ENCODE results near the gene GPR45. TPM values are rescaled to one million over a fixed set of nuclear protein-coding genes. Genes with fewer than 3 reads are reported as not detected.

GPR45 gene
- polyA plus RNA-seq, 1 of the 3 experiments (the other 2 are of a cell fraction), result not detected

DNA sequence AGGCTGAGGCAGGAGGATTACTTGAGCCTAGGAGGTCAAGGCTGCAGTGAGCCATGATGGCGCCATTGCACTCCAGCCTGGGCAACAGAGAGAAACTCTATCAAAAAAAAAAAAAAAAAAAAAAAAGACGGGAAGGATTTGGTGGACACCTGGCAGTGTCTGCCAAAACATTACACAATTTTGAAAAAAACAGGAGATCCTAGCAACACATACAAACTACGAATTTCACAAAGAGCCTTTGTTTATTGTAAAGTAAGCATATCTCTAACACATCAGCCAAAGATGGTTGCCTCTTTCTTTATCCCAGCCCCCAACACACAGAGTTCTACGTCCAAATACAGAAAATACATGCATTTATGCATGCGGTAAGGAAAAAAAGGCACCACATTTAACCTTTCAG, 7.6 kb downstream of the GPR45 start:
- H3K4me2 ChIP-seq, result no peak overlapping the region
- DNase-seq, result no peak
- H3K9ac ChIP-seq, result no peak overlapping the region
- ChIA-PET CTCF (interaction anchor here (1.7 kb wide), 1 partner anchor 11 kb away, joined by 10 read pairs; no protein-coding TSS in a partner anchor), POLR2A (no interaction called here)
- no peaks in the 10 kb centered on the region for H3K36me3 ChIP-seq (replicated peaks in 1 of 2; ENCODE audit: control insufficient read depth in 1 of 2, insufficient read depth in 2 of 2, low read length in 1 of 2)
- no peaks in the 10 kb centered on the region for H3F3A ChIP-seq (replicated peaks; ENCODE audit: insufficient read depth)
- TF ChIP-seq REST (IDR thresholded peaks at IDR 0.05; ENCODE audit: low read depth, low read length) (no peak), SMC3 (IDR thresholded peaks at IDR 0.05; ENCODE audit: low read depth, low read length) (no peak), EP300 (IDR thresholded peaks at IDR 0.05; ENCODE audit: borderline replicate concordance in 1 of 2, low read depth in 1 of 2, low read length in 1 of 2) (no peak), FOSL2 (IDR thresholded peaks at IDR 0.05; ENCODE audit: borderline replicate concordance, low read depth) (no peak), GATA2 (CRISPR knock-in tag; IDR thresholded peaks at IDR 0.05) (no peak), POLR2AphosphoS5 (IDR thresholded peaks at IDR 0.05; ENCODE audit: low read depth, low read length) (no peak), NFIC (IDR thresholded peaks at IDR 0.05; ENCODE audit: borderline replicate concordance) (no peak), TAF1 (IDR thresholded peaks at IDR 0.05; ENCODE audit: borderline replicate concordance, low read depth, low read length) (no peak), NRF1 (IDR thresholded peaks at IDR 0.05; ENCODE audit: low read depth, low read length) (no peak), ZBTB33 (IDR thresholded peaks at IDR 0.05; ENCODE audit: borderline replicate concordance, low read depth) (no peak), FOXJ3 (CRISPR knock-in tag; IDR thresholded peaks at IDR 0.05) (no peak), JUND (IDR thresholded peaks at IDR 0.05) (no peak), RFX5 (IDR thresholded peaks at IDR 0.05; ENCODE audit: low read length) (no peak)
- TF ChIP-seq, protein P1, sequence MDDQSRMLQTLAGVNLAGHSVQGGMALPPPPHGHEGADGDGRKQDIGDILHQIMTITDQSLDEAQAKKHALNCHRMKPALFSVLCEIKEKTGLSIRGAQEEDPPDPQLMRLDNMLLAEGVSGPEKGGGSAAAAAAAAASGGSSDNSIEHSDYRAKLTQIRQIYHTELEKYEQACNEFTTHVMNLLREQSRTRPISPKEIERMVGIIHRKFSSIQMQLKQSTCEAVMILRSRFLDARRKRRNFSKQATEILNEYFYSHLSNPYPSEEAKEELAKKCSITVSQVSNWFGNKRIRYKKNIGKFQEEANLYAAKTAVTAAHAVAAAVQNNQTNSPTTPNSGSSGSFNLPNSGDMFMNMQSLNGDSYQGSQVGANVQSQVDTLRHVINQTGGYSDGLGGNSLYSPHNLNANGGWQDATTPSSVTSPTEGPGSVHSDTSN (IDR thresholded peaks at IDR 0.05), result no peak
- no peaks in the 10 kb centered on the region for H3K9me2 ChIP-seq
- H4K20me1 ChIP-seq (ENCODE audit: insufficient read depth), result no peaks in the 10 kb centered on the region
- H3K79me2 ChIP-seq (ENCODE audit: insufficient read depth), result no peaks in the 10 kb centered on the region
- H2AFZ ChIP-seq (ENCODE audit: low read depth), result no peak overlapping the region
- no peaks in the 10 kb centered on the region for H3K9me3 ChIP-seq
- H3K4me1 ChIP-seq (ENCODE audit: control insufficient read depth in 1 of 2, insufficient read depth in 2 of 2, low read depth in 1 of 2, low read length in 1 of 2), result peaks cover 0 to 5% of the 10 kb centered on the region in 2 experiments; a peak in 1 of 4 replicates
- H3K27me3 ChIP-seq (ENCODE audit: insufficient read depth), result no peaks in the 10 kb centered on the region
- WGBS (ENCODE audit: low lambda C conversion rate), result 60% methylated on average over 5 of the region's 5 CpGs
- no peak overlapping the region for H3K27ac ChIP-seq (ENCODE audit: low read depth in 2 of 2, low read length in 1 of 2)
- no peak overlapping the region for H3K4me3 ChIP-seq (ENCODE audit: low read depth in 2 of 2, low read length in 1 of 2)

Data from SK-N-SH (cell line).